ENCODE data around the gene LCP2. TPM values are rescaled to one million over a fixed set of nuclear protein-coding genes. Genes with fewer than 3 reads are reported as not detected.
A peak's percentile ranks its signal among the peaks of the same experiment; 100 is the strongest.

Gene LCP2
- total RNA-seq, 6 donors from 2014 or later = 43.0 to 148 (median 68.6) TPM

DNA sequence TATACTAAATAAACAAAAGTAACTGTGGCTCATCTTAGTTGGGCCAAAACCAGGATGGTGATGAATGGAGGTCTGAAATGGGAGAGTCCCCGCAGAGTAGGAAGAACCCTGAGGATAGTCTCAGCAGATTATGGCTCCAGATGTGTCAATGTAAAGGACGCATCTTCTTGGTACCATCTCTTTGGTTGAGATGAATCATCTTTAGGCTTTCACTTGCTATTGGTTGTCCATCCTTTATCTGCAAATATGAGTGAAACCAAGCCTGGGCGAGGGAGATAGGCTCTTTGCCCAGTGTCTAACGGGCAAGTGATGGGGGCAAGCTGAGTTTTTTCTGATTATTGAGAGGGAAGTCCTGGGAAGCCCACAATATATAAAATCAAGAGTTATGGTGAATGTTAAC, 19.4 kb upstream of the LCP2 start:
- WGBS, 2 donors = 96 to 97% methylated on average over 4 of the region's 4 CpGs
- Histone ChIP-seq H3K4me3 (no peak overlapping the region), H3K27ac (no peak overlapping the region), H3K9me3 (no peaks in the 10 kb centered on the region), H3K4me1 (peaks cover 5 to 26% (median 9%) of the 10 kb centered on the region in 4 donors), H3K36me3 (no peaks in the 10 kb centered on the region), H3K27me3 (no peaks in the 10 kb centered on the region)
- ATAC-seq (ENCODE audit: low FRiP score in 2 of 2) = no peak
- no peak for DNase-seq
- TF ChIP-seq EP300 (IDR thresholded peaks at IDR 0.05) (no peak), POLR2A (IDR thresholded peaks at IDR 0.05) (no peak), POLR2AphosphoS5 (IDR thresholded peaks at IDR 0.05) (no peak), CTCF (IDR thresholded peaks at IDR 0.05) (no peak)

GRCh38 chr5:170315154-170315553, 17.6 kb upstream of the LCP2 start:
- H3K4me3 ChIP-seq = no peak overlapping the region
- no peak for TF ChIP-seq CTCF (IDR thresholded peaks at IDR 0.05)
- TF ChIP-seq POLR2AphosphoS5 (IDR thresholded peaks at IDR 0.05) = peak in 1 of 2 donors; percentile 44
- TF ChIP-seq POLR2A (IDR thresholded peaks at IDR 0.05) = no peak
- peak in 1 of 4 donors; percentile 37 for TF ChIP-seq EP300 (IDR thresholded peaks at IDR 0.05)
- DNase-seq (peak in 1 of 2 donors; percentile 72), ATAC-seq (ENCODE audit: low FRiP score in 2 of 2) (peak in 1 of 2 donors; percentile 86)
- peak overlapping the region in 2 of 4 donors; percentile 52 to 71 for H3K27ac ChIP-seq
- peaks cover 12 to 39% (median 23%) of the 10 kb centered on the region in 4 donors for H3K4me1 ChIP-seq
- no peaks in the 10 kb centered on the region for H3K27me3 ChIP-seq
- H3K9me3 ChIP-seq = no peaks in the 10 kb centered on the region
- 54 to 61% methylated on average over 5 of the region's 5 CpGs for WGBS, 2 donors
- H3K36me3 ChIP-seq = no peaks in the 10 kb centered on the region

- peaks cover 15 to 44% (median 26%) of the 10 kb centered on the region in 4 donors for H3K4me1 ChIP-seq
- 44 to 92% methylated on average over 2 of the region's 2 CpGs for WGBS, 2 donors
- DNase-seq = no peak
Measured at GRCh38 chr5:170314541-170315095, 17.0 kb upstream of the LCP2 start.

DNA sequence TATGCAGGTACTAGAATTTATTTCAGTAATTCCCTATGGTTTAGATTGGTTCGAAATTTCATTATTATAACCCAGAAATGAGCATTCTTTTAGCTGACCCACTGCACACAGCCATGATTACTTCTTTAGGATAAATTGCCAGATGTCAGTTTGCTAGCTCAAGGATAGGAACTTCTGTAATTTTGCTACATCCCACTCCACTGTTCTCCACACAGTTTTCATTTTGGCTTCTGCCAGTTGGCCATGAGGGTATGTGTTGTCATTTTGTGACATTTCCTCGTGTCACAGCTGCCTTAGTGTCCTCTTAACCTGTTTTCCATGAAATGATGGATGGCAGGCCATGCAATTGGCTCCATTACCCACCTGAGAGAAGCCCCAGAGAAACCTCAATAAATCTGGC, 16.2 kb upstream of the LCP2 start:
- DNase-seq (no peak), ATAC-seq (ENCODE audit: low FRiP score in 2 of 2) (no peak)
- Histone ChIP-seq H3K4me3 (no peak overlapping the region), H3K4me1 (peaks cover 15 to 47% (median 26%) of the 10 kb centered on the region in 4 donors), H3K27ac (peak overlapping the region in 1 of 4 donors; percentile 35), H3K36me3 (no peaks in the 10 kb centered on the region), H3K9me3 (no peaks in the 10 kb centered on the region), H3K27me3 (no peaks in the 10 kb centered on the region)
- no peak for TF ChIP-seq CTCF (IDR thresholded peaks at IDR 0.05)
- no peak for TF ChIP-seq EP300 (IDR thresholded peaks at IDR 0.05)
- no peak for TF ChIP-seq POLR2AphosphoS5 (IDR thresholded peaks at IDR 0.05)
- TF ChIP-seq POLR2A (IDR thresholded peaks at IDR 0.05) = no peak
- 73 to 88% methylated on average over 2 of the region's 2 CpGs for WGBS, 2 donors

More at GRCh38 chr5:170314541-170315095, 17.0 kb upstream of the LCP2 start:
- TF ChIP-seq EP300 (IDR thresholded peaks at IDR 0.05) (no peak), POLR2A (IDR thresholded peaks at IDR 0.05) (no peak), POLR2AphosphoS5 (IDR thresholded peaks at IDR 0.05) (no peak), CTCF (IDR thresholded peaks at IDR 0.05) (no peak)
- Histone ChIP-seq H3K9me3 (no peaks in the 10 kb centered on the region), H3K4me3 (no peak overlapping the region), H3K27me3 (no peaks in the 10 kb centered on the region), H3K27ac (peak overlapping the region in 2 of 4 donors; percentile 52 to 71), H3K36me3 (no peaks in the 10 kb centered on the region)
- ATAC-seq (ENCODE audit: low FRiP score in 2 of 2) = no peak

DNA sequence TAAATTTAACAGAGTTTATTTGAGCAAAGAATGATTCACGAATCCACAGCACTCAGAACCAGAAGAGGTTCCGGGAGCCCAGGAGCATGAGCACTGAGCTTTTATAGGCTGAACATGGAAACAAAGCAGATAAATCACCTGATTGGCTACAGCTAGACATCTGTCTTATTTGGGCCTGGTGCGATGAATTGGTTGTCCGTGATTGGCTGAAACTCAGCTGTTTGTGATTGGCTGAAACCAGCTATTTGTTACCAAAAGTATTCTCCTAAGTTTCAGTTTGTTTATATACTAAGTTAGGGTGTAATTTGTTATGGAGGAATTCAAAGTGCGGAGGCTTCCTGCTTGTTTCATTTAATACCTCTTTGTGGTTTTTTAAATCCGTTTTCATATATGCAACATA, 15.8 kb upstream of the LCP2 start:
- 71 to 74% methylated on average over 6 of the region's 6 CpGs for WGBS, 2 donors
- TF ChIP-seq POLR2A (IDR thresholded peaks at IDR 0.05) = no peak
- no peak for TF ChIP-seq CTCF (IDR thresholded peaks at IDR 0.05)
- TF ChIP-seq EP300 (IDR thresholded peaks at IDR 0.05) = no peak
- TF ChIP-seq POLR2AphosphoS5 (IDR thresholded peaks at IDR 0.05) = no peak
- H3K9me3 ChIP-seq = no peaks in the 10 kb centered on the region
- H3K27ac ChIP-seq = peak overlapping the region in 2 of 4 donors; percentile 12 to 74
- DNase-seq (no peak), ATAC-seq (ENCODE audit: low FRiP score in 2 of 2) (no peak)
- H3K4me1 ChIP-seq = peaks cover 15 to 47% (median 26%) of the 10 kb centered on the region in 4 donors
- H3K4me3 ChIP-seq = no peak overlapping the region
- H3K36me3 ChIP-seq = no peaks in the 10 kb centered on the region
- no peaks in the 10 kb centered on the region for H3K27me3 ChIP-seq

All from upper lobe of left lung (tissue), 6 donors.